Measurements from ENCODE around the gene SEMA6A.

SEMA6A gene

DNA sequence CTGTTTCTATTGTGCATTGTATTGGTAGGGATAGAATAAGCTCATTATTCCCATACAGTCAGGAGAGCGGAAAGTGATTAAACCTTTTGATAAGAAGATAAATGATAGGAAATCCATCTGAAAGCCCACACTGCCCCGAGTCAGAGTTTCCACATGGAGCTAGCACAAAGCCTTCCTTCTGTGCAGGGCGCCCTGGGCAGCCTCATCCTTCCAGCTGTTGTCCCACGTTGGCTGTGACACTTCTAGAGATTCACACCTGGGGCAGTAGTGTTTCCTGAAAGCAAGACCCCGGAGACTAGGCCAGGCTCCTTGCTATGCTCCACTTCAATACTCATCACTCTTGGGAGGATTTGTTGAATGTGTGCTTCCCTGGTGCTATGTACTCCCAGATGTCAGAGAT is 172.4 kb downstream of the SEMA6A start:
- TF ChIP-seq SUZ12 (IDR thresholded peaks at IDR 0.05; ENCODE audit: extremely low read depth, insufficient read depth, insufficient read length): no peak
- TF ChIP-seq ZNF274 (IDR thresholded peaks at IDR 0.05; ENCODE audit: low read depth, low read length): no peak
- TF ChIP-seq YY1 (IDR thresholded peaks at IDR 0.05; ENCODE audit: insufficient read depth, insufficient read length): no peak

DNA sequence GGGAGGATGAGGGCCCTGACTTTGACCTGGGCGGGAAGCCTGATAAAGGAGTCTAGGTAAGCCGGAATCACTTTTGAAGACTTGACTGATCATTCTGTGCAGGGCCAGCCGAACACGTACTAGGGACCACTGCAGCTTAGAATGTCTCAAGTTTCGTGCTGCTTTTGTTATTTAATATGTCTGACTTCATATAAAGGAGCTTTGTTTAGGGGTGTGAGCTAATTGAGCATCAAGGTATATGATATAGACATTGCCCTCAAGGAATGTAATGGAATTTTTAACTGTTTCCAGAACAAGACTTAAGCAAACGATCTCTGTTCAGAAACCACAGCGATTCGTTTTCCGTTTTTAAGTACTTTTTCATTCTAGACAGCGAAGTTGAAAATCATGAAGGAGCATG is 173.0 kb downstream of the SEMA6A start:
- Histone ChIP-seq H3K4me3 (ENCODE audit: insufficient read length, low read depth) (no peak overlapping the region), H3K9me3 (ENCODE audit: insufficient read depth, low read length) (no peaks in the 10 kb centered on the region), H3K27me3 (ENCODE audit: insufficient read depth, insufficient read length) (no peaks in the 10 kb centered on the region), H3K9ac (ENCODE audit: insufficient read length, low read depth) (no peak overlapping the region), H3K36me3 (ENCODE audit: insufficient read depth, insufficient read length, low read length) (no peaks in the 10 kb centered on the region), H3K4me1 (ENCODE audit: insufficient read depth, insufficient read length) (no peaks in the 10 kb centered on the region)
- no peak for DNase-seq (ENCODE audit: low read depth, low spot score)
- no peak for TF ChIP-seq ZNF274 (IDR thresholded peaks at IDR 0.05; ENCODE audit: low read depth, low read length)
- TF ChIP-seq YY1 (IDR thresholded peaks at IDR 0.05; ENCODE audit: insufficient read depth, insufficient read length): no peak
- no peak for TF ChIP-seq SUZ12 (IDR thresholded peaks at IDR 0.05; ENCODE audit: extremely low read depth, insufficient read depth, insufficient read length)

More for the DNA sequence above, 172.4 kb downstream of the SEMA6A start:
- no peak overlapping the region for H3K4me3 ChIP-seq (ENCODE audit: insufficient read length, low read depth)
- no peaks in the 10 kb centered on the region for H3K9me3 ChIP-seq (ENCODE audit: insufficient read depth, low read length)
- H3K36me3 ChIP-seq (ENCODE audit: insufficient read depth, insufficient read length, low read length): no peaks in the 10 kb centered on the region
- no peak for DNase-seq (ENCODE audit: low read depth, low spot score)
- no peaks in the 10 kb centered on the region for H3K4me1 ChIP-seq (ENCODE audit: insufficient read depth, insufficient read length)
- no peaks in the 10 kb centered on the region for H3K27me3 ChIP-seq (ENCODE audit: insufficient read depth, insufficient read length)
- H3K9ac ChIP-seq (ENCODE audit: insufficient read length, low read depth): no peak overlapping the region

DNA sequence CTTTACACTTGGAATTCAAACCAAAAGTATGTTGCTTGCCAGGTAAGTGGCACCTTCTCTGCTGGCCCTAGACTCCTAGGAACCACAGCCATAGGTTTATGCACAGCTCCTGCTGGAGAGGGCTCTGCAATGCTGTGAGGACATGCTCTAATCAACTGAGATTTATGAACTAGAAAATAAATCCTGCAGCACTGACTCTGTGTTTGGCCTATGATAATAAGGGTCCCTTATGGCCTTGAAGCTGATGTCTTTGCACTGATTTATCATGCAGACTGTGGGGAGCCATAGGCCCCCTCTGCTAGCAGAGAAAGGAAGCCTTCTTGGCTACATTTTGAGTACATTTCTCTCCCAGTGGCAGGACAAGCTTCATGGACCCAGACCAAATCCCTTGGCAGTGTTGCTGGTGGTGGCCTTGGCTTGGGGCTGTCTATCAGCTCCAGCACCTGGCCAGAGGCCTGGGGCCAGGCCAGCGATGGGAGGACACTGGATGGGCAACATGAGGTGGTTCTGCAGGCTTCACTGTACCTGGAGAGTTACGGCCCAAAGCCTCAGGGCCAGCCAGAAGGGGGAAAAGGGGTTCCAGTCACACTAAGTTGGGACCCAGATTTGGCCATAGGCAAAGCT is 178.0 kb downstream of the SEMA6A start:
- TF ChIP-seq ZNF274 (IDR thresholded peaks at IDR 0.05; ENCODE audit: low read depth, low read length): no peak
- TF ChIP-seq YY1 (IDR thresholded peaks at IDR 0.05; ENCODE audit: insufficient read depth, insufficient read length): no peak
- no peak for TF ChIP-seq SUZ12 (IDR thresholded peaks at IDR 0.05; ENCODE audit: extremely low read depth, insufficient read depth, insufficient read length)
- Histone ChIP-seq H3K27me3 (ENCODE audit: insufficient read depth, insufficient read length) (no peaks in the 10 kb centered on the region), H3K9me3 (ENCODE audit: insufficient read depth, low read length) (no peaks in the 10 kb centered on the region), H3K36me3 (ENCODE audit: insufficient read depth, insufficient read length, low read length) (no peaks in the 10 kb centered on the region), H3K9ac (ENCODE audit: insufficient read length, low read depth) (no peak overlapping the region), H3K4me3 (ENCODE audit: insufficient read length, low read depth) (no peak overlapping the region), H3K4me1 (ENCODE audit: insufficient read depth, insufficient read length) (peaks cover 6% of the 10 kb centered on the region)
- DNase-seq (ENCODE audit: low read depth, low spot score): no peak

DNA sequence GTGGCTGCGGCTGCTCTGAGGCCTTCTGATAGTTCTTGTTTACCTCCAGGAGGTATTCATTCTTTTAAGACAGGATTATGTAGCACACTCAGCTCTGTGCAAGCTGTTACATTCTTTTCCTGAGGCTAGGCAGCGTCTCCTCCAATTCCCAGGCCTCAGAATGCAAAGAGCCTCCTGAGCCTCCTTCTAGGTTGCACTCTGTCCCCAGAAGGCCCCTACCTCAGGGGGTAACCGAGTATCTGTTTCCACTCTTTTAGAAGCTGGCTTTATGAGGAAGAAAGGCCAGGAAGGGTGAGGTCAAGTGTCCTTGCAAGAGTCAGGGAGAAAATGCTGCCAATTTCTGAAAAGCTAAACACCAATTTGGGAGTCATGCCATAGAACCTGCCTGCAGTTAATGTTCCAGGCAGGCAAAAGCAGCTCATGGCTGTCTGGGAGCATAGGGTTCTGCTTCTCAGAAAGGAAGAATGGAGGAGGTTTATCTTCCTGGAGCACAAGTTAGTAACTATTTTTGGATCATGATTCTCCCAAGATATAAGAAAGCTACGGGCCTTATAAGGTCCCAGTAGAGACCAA is 178.9 kb downstream of the SEMA6A start:
- Histone ChIP-seq H3K4me3 (ENCODE audit: insufficient read length, low read depth) (no peak overlapping the region), H3K4me1 (ENCODE audit: insufficient read depth, insufficient read length) (peaks cover 6% of the 10 kb centered on the region), H3K9me3 (ENCODE audit: insufficient read depth, low read length) (no peaks in the 10 kb centered on the region), H3K36me3 (ENCODE audit: insufficient read depth, insufficient read length, low read length) (no peaks in the 10 kb centered on the region), H3K9ac (ENCODE audit: insufficient read length, low read depth) (no peak overlapping the region), H3K27me3 (ENCODE audit: insufficient read depth, insufficient read length) (no peaks in the 10 kb centered on the region)
- TF ChIP-seq YY1 (IDR thresholded peaks at IDR 0.05; ENCODE audit: insufficient read depth, insufficient read length): no peak
- peak; percentile 16 for DNase-seq (ENCODE audit: low read depth, low spot score)

DNA sequence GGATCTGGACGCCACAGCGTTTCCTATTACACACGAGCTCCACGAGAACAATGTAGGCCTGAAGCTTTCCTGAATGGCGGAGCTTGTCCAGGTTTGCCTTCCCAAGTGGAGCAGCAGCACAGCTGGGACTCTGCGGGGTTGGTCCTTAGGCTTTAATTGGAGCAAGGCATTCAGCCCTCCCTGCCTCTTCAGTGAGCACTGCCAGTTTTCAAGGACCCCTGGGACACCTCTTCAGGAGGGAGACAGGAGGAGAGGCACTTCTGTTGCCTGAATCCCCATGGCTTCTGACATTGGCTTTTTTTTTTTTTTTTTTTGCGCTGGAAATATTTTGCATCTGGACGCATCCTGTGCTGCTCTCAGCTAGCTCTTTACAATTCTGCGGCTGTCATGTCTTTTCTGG is 179.4 kb downstream of the SEMA6A start:
- Histone ChIP-seq H3K4me3 (ENCODE audit: insufficient read length, low read depth) (no peak overlapping the region), H3K9me3 (ENCODE audit: insufficient read depth, low read length) (no peaks in the 10 kb centered on the region), H3K4me1 (ENCODE audit: insufficient read depth, insufficient read length) (peaks cover 6% of the 10 kb centered on the region), H3K27me3 (ENCODE audit: insufficient read depth, insufficient read length) (no peaks in the 10 kb centered on the region), H3K36me3 (ENCODE audit: insufficient read depth, insufficient read length, low read length) (no peaks in the 10 kb centered on the region), H3K9ac (ENCODE audit: insufficient read length, low read depth) (no peak overlapping the region)
- TF ChIP-seq ZNF274 (IDR thresholded peaks at IDR 0.05; ENCODE audit: low read depth, low read length) (no peak), YY1 (IDR thresholded peaks at IDR 0.05; ENCODE audit: insufficient read depth, insufficient read length) (no peak), SUZ12 (IDR thresholded peaks at IDR 0.05; ENCODE audit: extremely low read depth, insufficient read depth, insufficient read length) (no peak)
- DNase-seq (ENCODE audit: low read depth, low spot score): no peak

DNA sequence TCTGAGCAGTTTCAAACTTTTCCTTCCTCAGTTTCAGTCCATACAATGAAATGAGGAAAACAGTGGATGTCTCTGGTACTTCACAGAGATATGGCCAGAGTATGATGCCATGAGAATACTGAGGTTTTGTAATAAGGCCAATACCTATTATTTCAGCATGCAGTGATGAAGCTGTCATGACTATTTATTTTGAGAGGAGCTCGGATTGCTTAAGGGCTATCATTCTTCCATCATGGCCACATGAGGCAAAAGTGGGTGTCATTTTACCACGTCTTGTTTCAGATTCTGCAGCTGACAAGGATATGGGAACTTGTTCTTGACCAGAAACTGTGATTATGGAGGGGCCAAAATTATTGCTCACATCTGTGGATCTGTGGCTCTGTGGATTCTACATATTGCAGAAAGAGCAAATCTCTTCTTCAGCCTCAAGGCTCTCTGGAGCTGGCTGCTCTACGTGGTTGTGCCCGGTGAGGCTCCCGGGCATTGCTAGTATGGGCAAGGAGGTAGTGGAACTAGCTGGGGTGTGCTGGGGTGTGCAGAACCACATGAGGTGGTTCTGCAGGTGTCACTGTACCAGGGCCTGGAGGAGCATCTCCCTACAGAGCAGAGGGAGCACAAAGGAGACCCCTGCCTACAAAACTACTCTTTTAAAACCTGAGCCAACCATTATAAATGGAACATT is 180.3 kb downstream of the SEMA6A start:
- Histone ChIP-seq H3K4me3 (ENCODE audit: insufficient read length, low read depth) (no peak overlapping the region), H3K4me1 (ENCODE audit: insufficient read depth, insufficient read length) (peaks cover 6% of the 10 kb centered on the region), H3K9ac (ENCODE audit: insufficient read length, low read depth) (no peak overlapping the region), H3K9me3 (ENCODE audit: insufficient read depth, low read length) (no peaks in the 10 kb centered on the region), H3K36me3 (ENCODE audit: insufficient read depth, insufficient read length, low read length) (no peaks in the 10 kb centered on the region), H3K27me3 (ENCODE audit: insufficient read depth, insufficient read length) (no peaks in the 10 kb centered on the region)
- DNase-seq (ENCODE audit: low read depth, low spot score): no peak
- TF ChIP-seq ZNF274 (IDR thresholded peaks at IDR 0.05; ENCODE audit: low read depth, low read length) (no peak), SUZ12 (IDR thresholded peaks at IDR 0.05; ENCODE audit: extremely low read depth, insufficient read depth, insufficient read length) (no peak), YY1 (IDR thresholded peaks at IDR 0.05; ENCODE audit: insufficient read depth, insufficient read length) (no peak)
